ENCODE measurements around the gene PPARA.

Gene PPARA

DNA sequence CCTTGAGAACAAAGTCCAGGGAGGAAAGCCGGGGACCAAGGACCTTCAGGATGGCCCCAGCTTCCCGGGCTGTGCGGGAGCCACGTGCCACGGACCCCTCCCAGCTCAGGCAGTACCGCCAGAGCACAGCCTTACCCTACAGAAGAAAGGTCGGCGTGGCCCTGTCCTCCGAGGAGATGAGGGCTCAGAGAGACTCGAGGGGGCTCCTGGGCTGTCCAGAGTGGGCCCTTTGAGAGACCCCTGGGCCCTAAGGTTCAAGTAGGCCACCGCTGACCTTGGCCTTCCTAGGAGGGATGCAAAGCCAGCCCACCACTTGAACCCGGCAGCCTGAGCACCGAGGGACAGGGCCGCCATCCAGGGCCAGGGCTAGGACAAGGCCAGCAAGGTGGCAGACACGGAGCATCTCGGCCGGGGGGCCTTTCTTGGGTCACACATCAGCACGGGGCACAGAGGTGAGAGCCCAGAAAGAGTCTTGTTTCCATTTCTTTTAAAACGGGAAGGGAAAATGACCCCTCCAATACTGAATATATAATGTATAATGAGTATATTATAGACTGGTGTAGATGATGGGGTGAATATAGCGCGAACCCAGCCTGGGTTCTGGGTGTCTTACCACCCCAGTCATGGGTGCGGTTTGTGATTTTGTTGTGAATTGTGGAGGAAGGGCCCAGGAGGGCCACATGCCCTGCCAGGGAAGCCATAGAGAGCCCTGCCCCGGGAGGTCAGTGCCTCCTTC lies 34.4 kb upstream of the PPARA start:
- Histone ChIP-seq H3K4me1 (ENCODE audit: control insufficient read depth, insufficient read depth, low read length) (peaks cover 52% of the 10 kb centered on the region), H3K9me3 (ENCODE audit: control insufficient read depth, low read length) (no peaks in the 10 kb centered on the region), H3K36me3 (ENCODE audit: control insufficient read depth, insufficient read depth, low read length, severe bottlenecking) (peaks cover 25% of the 10 kb centered on the region), H3K9ac (ENCODE audit: low read length) (peak overlapping the region; percentile 28), H3K27me3 (replicated peaks; ENCODE audit: control insufficient read depth, insufficient read depth, low read length) (no peaks in the 10 kb centered on the region), H3K4me3 (ENCODE audit: low read length) (no peak overlapping the region)
- DNase-seq (ENCODE audit: low read depth), result no peak

DNA sequence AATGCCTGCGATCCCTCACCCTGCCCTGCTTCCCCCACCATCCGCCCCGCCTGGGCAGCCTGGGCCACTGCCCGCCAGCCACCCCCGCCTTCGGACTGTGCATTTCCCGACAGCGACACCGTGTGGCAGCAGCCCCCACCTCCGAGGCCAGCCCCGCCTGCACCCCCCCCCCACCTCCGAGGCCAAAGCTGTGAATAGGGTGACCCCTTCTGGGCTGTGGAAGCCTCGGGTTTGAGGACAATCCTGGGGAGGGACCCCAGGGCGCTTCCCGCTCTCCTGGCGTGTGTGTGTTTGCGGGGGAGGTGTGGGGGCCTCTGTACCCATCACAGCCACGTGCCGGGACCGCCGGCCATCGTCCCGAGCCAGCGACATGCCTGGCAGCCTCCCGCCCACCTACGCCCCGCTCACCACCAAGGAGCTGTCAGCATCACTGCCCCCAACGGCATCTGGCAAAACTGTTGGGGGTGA lies 33.8 kb upstream of the PPARA start:
- peak overlapping the region; percentile 28 for H3K9ac ChIP-seq (ENCODE audit: low read length)
- DNase-seq (ENCODE audit: low read depth), result peak; percentile 94
- H3K4me1 ChIP-seq (ENCODE audit: control insufficient read depth, insufficient read depth, low read length), result peaks cover 49% of the 10 kb centered on the region
- H3K4me3 ChIP-seq (ENCODE audit: low read length), result no peak overlapping the region
- peaks cover 22% of the 10 kb centered on the region for H3K36me3 ChIP-seq (ENCODE audit: control insufficient read depth, insufficient read depth, low read length, severe bottlenecking)
- H3K9me3 ChIP-seq (ENCODE audit: control insufficient read depth, low read length), result no peaks in the 10 kb centered on the region
- H3K27me3 ChIP-seq (replicated peaks; ENCODE audit: control insufficient read depth, insufficient read depth, low read length), result no peaks in the 10 kb centered on the region

DNA sequence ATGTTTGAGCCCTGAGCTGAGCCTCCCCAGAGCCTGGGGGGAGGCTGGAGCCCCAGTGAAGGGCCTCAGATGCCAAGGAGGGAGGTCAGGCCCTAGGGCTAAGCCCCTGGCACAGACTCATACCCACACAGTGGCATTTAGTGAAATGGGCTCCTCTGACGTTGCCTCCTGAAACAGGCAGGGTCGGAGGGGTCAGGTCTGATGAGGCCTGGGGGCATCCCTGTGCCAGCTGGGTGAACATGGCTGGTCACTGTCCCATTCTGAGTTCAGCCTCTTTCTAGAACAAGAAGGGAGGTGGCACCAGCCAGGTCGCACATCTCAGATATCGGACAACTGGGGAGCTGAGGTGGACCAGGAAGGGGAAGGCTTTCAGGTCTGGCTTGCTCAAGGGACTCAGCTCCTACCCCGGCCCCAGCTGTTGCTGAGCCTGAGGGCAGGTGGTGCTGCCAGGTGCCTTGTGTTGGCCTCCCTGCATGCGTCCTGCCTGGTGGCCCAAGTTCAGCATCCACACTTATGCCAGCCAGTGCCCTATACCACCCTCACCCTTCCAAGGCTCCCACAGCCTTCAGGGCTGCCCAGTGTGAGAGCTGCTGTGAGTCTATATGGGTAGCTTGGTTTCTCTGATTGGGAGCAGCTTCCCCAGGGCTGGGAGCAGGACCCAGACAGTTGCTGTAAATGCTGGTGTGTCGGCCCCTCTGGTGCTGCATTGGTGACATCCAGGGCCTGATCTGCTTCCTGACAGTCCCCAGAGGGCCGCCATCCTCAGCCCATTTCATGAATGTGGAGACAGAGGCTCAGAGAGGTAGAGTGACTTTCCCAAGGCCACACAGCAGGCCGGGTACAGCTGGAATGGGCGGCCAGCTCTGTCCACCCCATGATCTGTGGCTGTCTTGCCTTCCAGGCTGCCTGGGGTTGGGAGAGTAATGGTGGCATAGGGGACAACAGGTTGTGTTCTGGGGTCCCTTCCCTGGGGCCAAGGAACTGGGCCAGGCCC lies 32.8 kb upstream of the PPARA start:
- peaks cover 12% of the 10 kb centered on the region for H3K36me3 ChIP-seq (ENCODE audit: control insufficient read depth, insufficient read depth, low read length, severe bottlenecking)
- H3K4me3 ChIP-seq (ENCODE audit: low read length), result no peak overlapping the region
- DNase-seq (ENCODE audit: low read depth), result no peak
- H3K9me3 ChIP-seq (ENCODE audit: control insufficient read depth, low read length), result no peaks in the 10 kb centered on the region
- peaks cover 40% of the 10 kb centered on the region for H3K4me1 ChIP-seq (ENCODE audit: control insufficient read depth, insufficient read depth, low read length)
- no peak overlapping the region for H3K9ac ChIP-seq (ENCODE audit: low read length)
- H3K27me3 ChIP-seq (replicated peaks; ENCODE audit: control insufficient read depth, insufficient read depth, low read length), result no peaks in the 10 kb centered on the region

DNA sequence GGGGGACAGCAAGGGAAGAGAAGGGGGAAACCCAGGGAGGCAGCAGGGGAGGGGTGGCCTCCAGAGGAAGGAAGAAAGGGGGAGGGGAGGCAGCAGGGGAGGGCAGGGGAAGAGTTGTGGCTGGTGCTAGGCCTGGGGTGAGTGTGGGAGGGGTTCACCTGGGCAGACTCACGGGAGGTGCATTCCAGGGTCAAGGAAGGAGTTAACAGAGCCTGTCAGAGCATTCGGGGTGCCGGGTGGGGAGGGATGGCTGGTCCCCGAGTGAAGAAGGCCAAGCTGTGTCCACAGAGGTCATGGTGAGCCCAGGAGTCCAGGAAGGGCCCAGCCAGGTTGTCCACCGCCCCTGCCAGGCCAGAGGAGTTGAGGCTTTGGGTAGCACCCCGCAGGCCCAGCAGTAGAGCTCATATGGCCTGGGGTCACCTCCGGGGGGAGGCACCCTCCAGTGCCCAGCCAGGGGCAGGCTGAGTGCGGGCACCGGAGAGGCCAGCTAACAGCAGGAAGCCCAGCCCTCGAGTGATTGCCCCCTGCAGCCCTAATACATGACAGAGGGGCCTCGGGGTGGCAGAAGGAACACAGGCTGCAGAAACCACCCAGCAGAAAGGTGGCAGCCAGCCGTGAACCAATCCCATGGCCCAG lies 31.1 kb upstream of the PPARA start:
- no peaks in the 10 kb centered on the region for H3K9me3 ChIP-seq (ENCODE audit: control insufficient read depth, low read length)
- H3K27me3 ChIP-seq (replicated peaks; ENCODE audit: control insufficient read depth, insufficient read depth, low read length), result no peaks in the 10 kb centered on the region
- no peak overlapping the region for H3K9ac ChIP-seq (ENCODE audit: low read length)
- H3K4me3 ChIP-seq (ENCODE audit: low read length), result no peak overlapping the region
- H3K36me3 ChIP-seq (ENCODE audit: control insufficient read depth, insufficient read depth, low read length, severe bottlenecking), result no peaks in the 10 kb centered on the region
- H3K4me1 ChIP-seq (ENCODE audit: control insufficient read depth, insufficient read depth, low read length), result peaks cover 26% of the 10 kb centered on the region
- DNase-seq (ENCODE audit: low read depth), result no peak

DNA sequence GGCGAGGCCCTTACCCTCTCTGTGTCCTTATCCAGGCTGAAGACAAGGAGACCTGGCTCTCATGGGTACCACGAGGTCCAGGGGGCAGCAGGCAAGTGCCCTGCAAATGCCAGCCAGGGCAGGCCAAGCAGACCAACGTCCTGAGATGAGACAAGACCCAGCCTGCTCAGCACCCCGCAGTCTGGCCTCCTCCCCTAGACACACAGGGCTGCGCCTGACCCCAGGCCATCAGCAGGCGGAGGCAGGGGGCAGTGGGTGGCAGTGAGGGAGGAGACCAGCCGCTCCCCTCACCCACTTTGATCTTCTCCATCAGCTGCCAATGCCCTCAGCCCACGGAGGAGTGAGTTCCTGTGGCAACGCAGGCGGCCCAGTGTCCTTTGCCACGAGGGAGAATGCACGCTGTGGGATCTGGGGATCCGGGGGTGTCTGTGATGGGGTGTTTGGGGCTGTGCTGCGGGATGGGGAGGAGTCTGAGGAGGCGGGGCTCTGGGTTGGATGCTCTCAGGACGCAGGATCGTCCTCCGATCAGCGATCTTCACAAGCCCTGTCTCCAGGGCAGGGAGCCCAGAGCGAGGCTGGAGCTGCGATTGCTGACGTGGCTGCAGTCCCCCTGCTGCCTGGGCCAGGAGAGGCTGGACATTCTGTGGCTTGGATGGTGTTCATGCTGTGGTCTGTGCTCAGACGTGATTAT lies 30.5 kb upstream of the PPARA start:
- Histone ChIP-seq H3K27me3 (replicated peaks; ENCODE audit: control insufficient read depth, insufficient read depth, low read length) (no peaks in the 10 kb centered on the region), H3K9me3 (ENCODE audit: control insufficient read depth, low read length) (no peaks in the 10 kb centered on the region), H3K4me3 (ENCODE audit: low read length) (no peak overlapping the region), H3K4me1 (ENCODE audit: control insufficient read depth, insufficient read depth, low read length) (peaks cover 20% of the 10 kb centered on the region), H3K36me3 (ENCODE audit: control insufficient read depth, insufficient read depth, low read length, severe bottlenecking) (no peaks in the 10 kb centered on the region), H3K9ac (ENCODE audit: low read length) (peak overlapping the region; percentile 40)
- no peak for DNase-seq (ENCODE audit: low read depth)

DNA sequence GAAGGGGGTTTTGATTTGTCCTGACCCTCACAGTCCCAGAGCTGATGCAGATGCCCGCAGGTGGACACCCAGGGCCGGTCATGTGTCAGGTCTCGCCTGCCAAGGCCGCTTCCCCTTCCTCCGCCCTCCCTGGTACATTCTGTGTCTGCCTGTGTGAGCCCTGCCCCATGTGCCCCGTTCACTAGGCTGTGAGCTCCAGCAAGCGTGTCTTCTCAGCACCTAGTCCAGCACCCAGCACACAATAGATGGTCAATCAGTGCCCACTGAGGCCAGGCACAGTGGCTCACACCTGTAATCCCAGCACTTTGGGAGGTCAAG lies 29.9 kb upstream of the PPARA start:
- no peaks in the 10 kb centered on the region for H3K9me3 ChIP-seq (ENCODE audit: control insufficient read depth, low read length)
- H3K4me1 ChIP-seq (ENCODE audit: control insufficient read depth, insufficient read depth, low read length), result peaks cover 15% of the 10 kb centered on the region
- DNase-seq (ENCODE audit: low read depth), result no peak
- H3K9ac ChIP-seq (ENCODE audit: low read length), result peak overlapping the region; percentile 40
- no peaks in the 10 kb centered on the region for H3K36me3 ChIP-seq (ENCODE audit: control insufficient read depth, insufficient read depth, low read length, severe bottlenecking)
- H3K4me3 ChIP-seq (ENCODE audit: low read length), result no peak overlapping the region
- H3K27me3 ChIP-seq (replicated peaks; ENCODE audit: control insufficient read depth, insufficient read depth, low read length), result no peaks in the 10 kb centered on the region

DNA sequence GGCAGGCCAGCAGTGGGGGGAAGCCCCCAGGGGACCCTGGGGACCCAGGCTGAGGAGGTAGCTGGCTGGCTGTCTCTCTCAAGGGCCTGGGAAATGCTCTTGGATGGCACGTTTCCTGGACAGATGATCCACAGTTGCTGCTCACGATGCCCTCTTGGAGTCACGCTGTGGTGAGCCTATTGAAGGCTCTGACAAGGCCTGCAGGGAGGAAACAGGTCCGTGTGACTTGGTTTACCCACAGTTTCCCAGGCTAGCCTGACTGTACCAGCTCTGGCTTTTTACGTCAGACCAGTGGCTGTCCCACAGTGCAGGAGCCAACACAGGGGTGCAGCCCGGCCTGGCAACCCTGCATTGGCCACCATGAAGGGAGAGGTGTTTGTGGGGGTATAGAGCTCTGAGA lies 29.2 kb upstream of the PPARA start:
- Histone ChIP-seq H3K4me3 (ENCODE audit: low read length) (no peak overlapping the region), H3K27me3 (replicated peaks; ENCODE audit: control insufficient read depth, insufficient read depth, low read length) (no peaks in the 10 kb centered on the region), H3K36me3 (ENCODE audit: control insufficient read depth, insufficient read depth, low read length, severe bottlenecking) (no peaks in the 10 kb centered on the region)

DNA sequence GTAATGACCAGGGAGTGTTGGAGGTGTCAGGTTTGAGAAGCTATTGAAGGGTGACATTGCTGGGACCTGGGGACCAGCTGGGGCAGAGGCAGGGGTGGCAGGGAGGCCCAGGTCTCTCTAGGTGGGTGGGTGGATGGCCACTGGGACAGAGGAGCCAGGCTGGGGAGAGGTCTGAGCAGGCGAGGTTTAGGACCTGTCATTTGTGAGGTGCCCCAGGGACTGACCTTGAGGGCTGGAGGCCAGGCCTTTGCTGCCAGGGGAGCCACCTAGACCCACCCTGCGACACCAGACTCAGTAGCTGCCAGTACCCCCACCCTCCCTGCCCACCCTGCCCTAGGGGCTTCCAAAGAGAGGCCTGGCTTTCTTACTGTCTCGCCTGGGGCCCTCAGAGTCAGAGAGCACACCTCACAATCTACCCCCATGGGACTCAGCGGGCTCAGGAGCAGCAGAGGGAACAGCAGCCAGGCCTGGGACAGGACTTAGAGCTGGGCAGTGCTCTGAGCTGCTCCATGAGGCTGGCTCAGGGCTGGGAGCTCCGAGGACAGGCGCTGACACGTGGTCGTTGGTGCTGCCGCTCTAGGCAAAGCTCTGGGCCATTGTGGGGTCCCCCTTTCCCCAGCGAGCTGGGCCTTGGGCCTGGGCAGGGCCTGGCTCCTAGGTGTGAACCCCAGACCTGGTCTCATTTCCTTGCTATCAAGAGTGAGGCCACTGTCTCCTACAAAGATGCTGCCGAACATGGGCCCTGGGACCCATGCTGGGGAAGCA lies 28.6 kb upstream of the PPARA start:
- Histone ChIP-seq H3K27me3 (replicated peaks; ENCODE audit: control insufficient read depth, insufficient read depth, low read length) (no peaks in the 10 kb centered on the region), H3K36me3 (ENCODE audit: control insufficient read depth, insufficient read depth, low read length, severe bottlenecking) (no peaks in the 10 kb centered on the region), H3K4me1 (ENCODE audit: control insufficient read depth, insufficient read depth, low read length) (peaks cover 6% of the 10 kb centered on the region), H3K9ac (ENCODE audit: low read length) (no peak overlapping the region), H3K9me3 (ENCODE audit: control insufficient read depth, low read length) (no peaks in the 10 kb centered on the region), H3K4me3 (ENCODE audit: low read length) (no peak overlapping the region)
- DNase-seq (ENCODE audit: low read depth), result no peak

More for the DNA sequence above, 29.2 kb upstream of the PPARA start:
- no peak overlapping the region for H3K9ac ChIP-seq (ENCODE audit: low read length)
- H3K9me3 ChIP-seq (ENCODE audit: control insufficient read depth, low read length), result no peaks in the 10 kb centered on the region
- peaks cover 8% of the 10 kb centered on the region for H3K4me1 ChIP-seq (ENCODE audit: control insufficient read depth, insufficient read depth, low read length)
- no peak for DNase-seq (ENCODE audit: low read depth)

DNA sequence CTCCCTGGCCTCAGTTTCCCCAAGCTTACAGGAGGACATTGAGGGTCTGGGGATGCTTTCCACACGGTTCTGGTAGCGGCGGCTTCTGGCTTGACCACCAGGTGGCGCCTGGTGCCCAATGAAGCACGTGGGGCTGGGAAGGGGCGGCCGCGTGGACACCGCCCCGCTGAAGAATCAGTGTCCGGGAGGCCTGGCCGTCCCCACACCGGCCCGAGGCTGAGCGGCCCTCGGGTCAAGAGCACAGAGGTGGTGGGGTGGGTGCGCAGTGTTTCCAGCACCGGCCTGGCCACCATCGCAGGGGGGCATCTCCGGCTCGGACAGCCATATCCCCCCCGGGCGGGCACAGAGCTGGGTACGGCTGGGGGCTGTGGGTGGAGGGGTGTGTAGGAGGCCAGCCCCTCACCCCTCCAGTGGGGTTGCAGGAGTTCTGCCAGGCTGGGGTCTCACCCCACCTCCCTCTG lies 27.8 kb upstream of the PPARA start:
- DNase-seq (ENCODE audit: low read depth), result peak; percentile 90
- H3K4me3 ChIP-seq (ENCODE audit: low read length), result no peak overlapping the region
- no peaks in the 10 kb centered on the region for H3K36me3 ChIP-seq (ENCODE audit: control insufficient read depth, insufficient read depth, low read length, severe bottlenecking)
- H3K27me3 ChIP-seq (replicated peaks; ENCODE audit: control insufficient read depth, insufficient read depth, low read length), result no peaks in the 10 kb centered on the region
- no peaks in the 10 kb centered on the region for H3K9me3 ChIP-seq (ENCODE audit: control insufficient read depth, low read length)
- no peak overlapping the region for H3K9ac ChIP-seq (ENCODE audit: low read length)
- peaks cover 6% of the 10 kb centered on the region for H3K4me1 ChIP-seq (ENCODE audit: control insufficient read depth, insufficient read depth, low read length)

DNA sequence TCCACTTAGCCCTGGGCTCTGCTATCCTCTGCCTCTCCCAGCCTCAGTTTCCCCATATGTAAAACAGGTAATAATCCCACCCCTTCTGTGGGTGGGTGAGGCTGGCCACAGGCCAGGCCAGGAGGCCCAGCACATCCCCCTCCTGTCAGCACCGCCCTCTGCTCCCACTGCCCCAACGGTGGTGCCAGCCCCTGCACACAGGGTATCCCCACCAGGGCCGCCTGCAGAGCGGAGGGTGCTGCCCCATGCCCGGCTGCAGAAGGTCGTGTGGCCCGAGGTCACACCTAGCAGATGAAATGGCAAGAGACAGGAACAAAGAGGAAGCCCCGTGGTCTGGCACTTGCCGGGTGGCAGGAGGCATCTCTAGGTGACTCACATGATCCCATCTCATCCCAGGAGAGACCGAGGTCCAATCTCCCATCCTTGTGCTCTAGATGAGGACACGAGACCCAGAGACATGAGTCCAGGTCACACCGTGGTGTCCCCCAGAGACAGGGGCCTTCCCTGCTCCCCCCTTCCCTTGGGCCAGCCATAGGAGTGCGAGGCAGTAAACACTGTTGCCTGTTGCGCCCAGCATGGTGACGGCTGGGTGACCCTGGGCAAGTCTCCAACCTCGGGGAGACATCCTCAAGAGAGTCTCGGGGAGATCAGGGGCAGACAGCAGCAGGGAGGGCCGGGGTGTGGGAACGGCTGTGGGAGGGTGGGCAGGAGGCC lies 27.2 kb upstream of the PPARA start:
- Histone ChIP-seq H3K36me3 (ENCODE audit: control insufficient read depth, insufficient read depth, low read length, severe bottlenecking) (no peaks in the 10 kb centered on the region), H3K9me3 (ENCODE audit: control insufficient read depth, low read length) (no peaks in the 10 kb centered on the region), H3K9ac (ENCODE audit: low read length) (no peak overlapping the region), H3K4me3 (ENCODE audit: low read length) (no peak overlapping the region), H3K4me1 (ENCODE audit: control insufficient read depth, insufficient read depth, low read length) (peaks cover 6% of the 10 kb centered on the region), H3K27me3 (replicated peaks; ENCODE audit: control insufficient read depth, insufficient read depth, low read length) (no peaks in the 10 kb centered on the region)
- DNase-seq (ENCODE audit: low read depth), result no peak
